Psoas muscle (tissue), 8 donors: ENCODE data around the gene RFC5. TPM values are rescaled to one million over a fixed set of nuclear protein-coding genes. Genes with fewer than 3 reads are reported as not detected.

Source experiments
- ATAC-seq, 4 donors: fragments of 200-7000 bp; cut with Tn5 transposase; one replicate each; pipeline ENCODE4 v1.9.1; 2020; ENCODE audit warnings: moderate library complexity in 3 of 4, mild to moderate bottlenecking in 2 of 4
- DNase-seq, 2 donors: peaks; one replicate each; pipeline ENCODE4 v3.0.0-alpha.2; 2020
- H3K27ac ChIP-seq: fragments of 200-600 bp; one replicate; pipeline ENCODE4 v1.8.0; 2022
- H3K27me3 ChIP-seq, 3 donors: fragments of 200-600 bp in 1 of 3; one replicate each; pipeline versions ENCODE4 v1.6.1 to v1.8.0; 2013 to 2022; ENCODE audit warnings: low read length in 2 of 3, mild to moderate bottlenecking in 2 of 3, moderate library complexity in 1 of 3; ENCODE audit not compliant: insufficient read depth in 3 of 3
- H3K36me3 ChIP-seq, 2 donors: fragments of 200-600 bp in 1 of 2; one replicate each; pipeline versions ENCODE4 v1.6.1 to v1.8.0; 2013 to 2022; ENCODE audit warnings: low read depth in 1 of 2, mild to moderate bottlenecking in 1 of 2, moderate library complexity in 1 of 2; ENCODE audit not compliant: insufficient read depth in 1 of 2
- H3K4me1 ChIP-seq: fragments of 200-600 bp; one replicate; pipeline ENCODE4 v1.8.0; 2022
- H3K4me3 ChIP-seq: fragments of 200-600 bp; one replicate; pipeline ENCODE4 v1.8.0; 2022; ENCODE audit warnings: mild to moderate bottlenecking
- H3K9me3 ChIP-seq: fragments of 200-600 bp; one replicate; pipeline ENCODE4 v1.8.0; 2022
- CTCF ChIP-seq: fragments of 200-600 bp; IDR thresholded peaks from one replicate; pipeline ENCODE4 v1.8.0; 2022; ENCODE audit warnings: antibody characterized with exemption
- WGBS, 3 donors: extraction: QIAGEN DNeasy Blood & Tissue Kit; methylation state at CpG; one replicate each; pipeline versions ENCODE4 v1.1.6 to v1.1.7; 2013; 5-methylcytosine and 5-hydroxymethylcytosine counted together
- intact Hi-C, 2 donors: fragments of 100-400 bp; cut with DNase I; formaldehyde crosslinking; loops; one replicate each; pipeline versions ENCODE4 v1.11.0 to v1.14.2; 2022
- polyA plus RNA-seq, 3 donors: library from polyadenylated mRNA; stranded (reverse); fragments of 200-250 nt; gene quantifications; one replicate each; pipeline ENCODE4 v1.2.3, GENCODE V29; 2013
- total RNA-seq, 4 donors: library from RNA; stranded (reverse); fragmentation: NEBNext Ultra II Directional in 2 of 4; extraction: Animal tissue kit (Norgen Biotek cat#: 25700) in 2 of 4; gene quantifications; one replicate each; pipeline versions ENCODE4 v1.2.1 to v1.2.4, GENCODE V29; 2021 to 2023
- donor health status: healthy with polysubstance abuse.
- donor health status: DM: no; HTN: no; CAD: no; lungs with moderate emphysema.
- donor health status: Bipolar disorder and iron deficiency.
- donor health status: healthy.
- donor health status: DM: yes; HTN: yes; CAD: no.
- donor health status: DM: no; HTN: no; CAD: no.
- donor health status: DM: no; HTN: no; CAD: no.
- donor health status: DM: yes; HTN: yes; CAD: no.

RFC5 gene
- total and polyA plus RNA-seq, 7 donors = 2.2 to 8.5 (median 3.8) TPM

- Histone ChIP-seq H3K36me3 (peaks cover 0 to 17% of the 10 kb centered on the region in 2 donors), H3K27ac (no peak overlapping the region), H3K4me3 (no peak overlapping the region), H3K27me3 (no peaks in the 10 kb centered on the region), H3K4me1 (peaks cover 7% of the 10 kb centered on the region), H3K9me3 (no peaks in the 10 kb centered on the region)
- DNase-seq = no peak
- WGBS, 3 donors = 73 to 78% (median 74%) methylated on average over 4 of the region's 4 CpGs
- TF ChIP-seq CTCF = no peak
- intact Hi-C loops = loop anchor here (5.0 kb wide), 1 partner anchor 39 kb away; the partner anchor contains the start of gene VSIG10 (in 2 of the 2)
- no peak for ATAC-seq
Observed at GRCh38 chr12:118063576-118064391, 47.3 kb downstream of the RFC5 start.

DNA sequence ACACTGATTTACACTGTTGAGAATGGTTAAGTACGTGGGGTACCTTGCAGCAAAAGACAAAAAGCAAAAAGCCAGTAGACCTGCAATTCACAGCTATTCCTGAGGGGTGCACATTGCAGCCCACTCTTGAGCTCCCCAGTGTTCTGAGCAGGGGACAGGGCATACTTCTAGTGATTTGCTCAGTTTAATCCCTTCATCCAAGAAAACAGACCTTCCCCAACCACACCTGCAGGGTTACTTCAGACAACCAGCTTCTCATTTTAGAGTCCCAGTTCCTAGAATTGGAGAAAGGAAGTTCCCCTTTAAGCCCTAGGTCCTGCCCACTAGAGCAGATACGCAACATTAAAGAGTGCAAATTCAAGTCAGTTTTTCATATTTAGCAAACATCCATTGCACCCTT is 48.1 kb downstream of the RFC5 start:
- intact Hi-C loops = loop anchor here (5.0 kb wide), 1 partner anchor 38 kb away; the partner anchor contains the start of gene VSIG10 (in 2 of the 2)
- H3K4me3 ChIP-seq = no peak overlapping the region
- ATAC-seq (no peak), DNase-seq (no peak)
- peaks cover 3% of the 10 kb centered on the region for H3K4me1 ChIP-seq
- H3K27me3 ChIP-seq = no peaks in the 10 kb centered on the region
- H3K36me3 ChIP-seq = peaks cover 0 to 18% of the 10 kb centered on the region in 2 donors
- H3K9me3 ChIP-seq = no peaks in the 10 kb centered on the region
- H3K27ac ChIP-seq = no peak overlapping the region
- TF ChIP-seq CTCF = no peak
- WGBS, 3 donors = 39 to 68% (median 44%) methylated on average over 2 of the region's 2 CpGs

DNA sequence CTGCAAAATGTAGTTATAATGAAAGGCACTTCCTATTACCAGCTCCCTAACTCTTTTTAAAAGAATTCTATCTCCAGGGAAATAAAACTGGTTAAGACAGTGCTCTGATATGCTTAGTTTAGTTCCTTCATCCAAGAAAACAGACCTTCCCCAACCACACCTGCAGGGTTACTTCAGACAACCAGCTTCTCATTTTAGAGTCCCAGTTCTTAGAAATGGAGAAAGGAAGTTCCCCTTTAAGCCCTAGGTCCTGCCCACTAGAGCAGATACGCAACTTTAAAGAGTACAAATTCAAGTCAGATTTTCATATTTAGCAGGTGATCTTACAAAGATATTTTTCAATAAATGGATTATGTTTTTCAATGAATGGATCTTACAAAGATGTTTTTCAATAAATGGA is 48.9 kb downstream of the RFC5 start:
- no peaks in the 10 kb centered on the region for H3K27me3 ChIP-seq
- no peak overlapping the region for H3K4me3 ChIP-seq
- TF ChIP-seq CTCF = no peak
- H3K27ac ChIP-seq = no peak overlapping the region
- DNase-seq = no peak
- no peaks in the 10 kb centered on the region for H3K4me1 ChIP-seq
- no peak for ATAC-seq
- no peaks in the 10 kb centered on the region for H3K9me3 ChIP-seq
- peaks cover 0 to 26% of the 10 kb centered on the region in 2 donors for H3K36me3 ChIP-seq
- 76 to 85% (median 80%) methylated on average over 1 of the region's 1 CpG for WGBS, 3 donors
- intact Hi-C loops = no loop called here

GRCh38 chr12:118068445-118068844 is 51.9 kb downstream of the RFC5 start:
- Histone ChIP-seq H3K9me3 (no peaks in the 10 kb centered on the region), H3K4me3 (no peak overlapping the region), H3K4me1 (no peaks in the 10 kb centered on the region), H3K27ac (no peak overlapping the region), H3K27me3 (no peaks in the 10 kb centered on the region), H3K36me3 (peaks cover 3 to 51% of the 10 kb centered on the region in 2 donors)
- no peak for TF ChIP-seq CTCF
- no peak for DNase-seq
- ATAC-seq = no peak
- 81 to 98% (median 84%) methylated on average over 2 of the region's 2 CpGs for WGBS, 3 donors
- intact Hi-C loops = no loop called here
